ENCODE results near the gene AK4.

Gene AK4

DNA sequence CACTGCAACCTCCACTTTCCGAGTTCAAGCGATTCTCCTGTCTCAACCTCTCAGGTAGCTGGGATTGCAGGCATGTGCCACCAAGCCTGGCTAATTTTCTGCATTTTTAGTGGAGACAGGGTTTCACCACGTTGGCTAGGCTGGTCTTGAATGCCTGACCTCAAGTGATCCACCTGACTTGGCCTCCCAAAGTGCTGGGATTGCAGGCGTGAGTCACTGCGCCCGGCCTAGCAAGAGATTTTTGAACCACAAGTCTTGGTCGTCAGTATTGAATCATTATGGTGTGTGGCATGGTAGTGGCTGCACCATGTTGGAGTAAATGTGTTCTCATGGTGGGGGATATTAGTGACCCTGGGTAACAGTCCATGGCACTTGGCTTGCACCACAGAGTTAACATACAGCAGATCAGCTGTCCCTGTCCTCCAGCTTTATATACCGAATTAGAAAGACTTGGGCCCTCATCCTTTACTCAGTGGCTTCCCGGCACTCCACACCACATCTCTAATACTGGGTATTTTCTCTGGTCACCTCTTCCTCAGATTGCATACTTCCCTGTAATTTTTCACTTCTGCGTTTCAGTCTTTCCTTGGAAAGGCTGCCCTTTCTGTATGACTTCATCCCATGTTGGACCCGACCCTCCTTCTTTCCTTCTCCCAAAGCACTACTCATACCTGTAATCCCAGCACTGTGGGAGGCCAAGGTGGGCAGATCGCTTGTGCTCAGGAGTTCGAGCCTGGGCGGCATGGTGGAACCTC is 25.1 kb downstream of the AK4 start:
- no peak for TF ChIP-seq SIN3A (IDR thresholded peaks at IDR 0.05; ENCODE audit: borderline replicate concordance, insufficient read depth, low read length)
- TF ChIP-seq TAF1 (IDR thresholded peaks at IDR 0.05; ENCODE audit: borderline replicate concordance, insufficient read depth, low read length) = no peak
- TF ChIP-seq POLR2AphosphoS5 (IDR thresholded peaks at IDR 0.05; ENCODE audit: low read depth, low read length) = no peak
- no peak for TF ChIP-seq FOXP2 (optimal IDR thresholded peaks at IDR 0.05; ENCODE audit: borderline replicate concordance, extremely low read depth, extremely low read length, insufficient read depth)

GRCh38 chr1:65174585-65174984 is 26.6 kb downstream of the AK4 start:
- no peak for TF ChIP-seq TAF1 (IDR thresholded peaks at IDR 0.05; ENCODE audit: borderline replicate concordance, insufficient read depth, low read length)
- TF ChIP-seq POLR2AphosphoS5 (IDR thresholded peaks at IDR 0.05; ENCODE audit: low read depth, low read length) = no peak
- no peak for TF ChIP-seq SIN3A (IDR thresholded peaks at IDR 0.05; ENCODE audit: borderline replicate concordance, insufficient read depth, low read length)
- TF ChIP-seq, protein P1, sequence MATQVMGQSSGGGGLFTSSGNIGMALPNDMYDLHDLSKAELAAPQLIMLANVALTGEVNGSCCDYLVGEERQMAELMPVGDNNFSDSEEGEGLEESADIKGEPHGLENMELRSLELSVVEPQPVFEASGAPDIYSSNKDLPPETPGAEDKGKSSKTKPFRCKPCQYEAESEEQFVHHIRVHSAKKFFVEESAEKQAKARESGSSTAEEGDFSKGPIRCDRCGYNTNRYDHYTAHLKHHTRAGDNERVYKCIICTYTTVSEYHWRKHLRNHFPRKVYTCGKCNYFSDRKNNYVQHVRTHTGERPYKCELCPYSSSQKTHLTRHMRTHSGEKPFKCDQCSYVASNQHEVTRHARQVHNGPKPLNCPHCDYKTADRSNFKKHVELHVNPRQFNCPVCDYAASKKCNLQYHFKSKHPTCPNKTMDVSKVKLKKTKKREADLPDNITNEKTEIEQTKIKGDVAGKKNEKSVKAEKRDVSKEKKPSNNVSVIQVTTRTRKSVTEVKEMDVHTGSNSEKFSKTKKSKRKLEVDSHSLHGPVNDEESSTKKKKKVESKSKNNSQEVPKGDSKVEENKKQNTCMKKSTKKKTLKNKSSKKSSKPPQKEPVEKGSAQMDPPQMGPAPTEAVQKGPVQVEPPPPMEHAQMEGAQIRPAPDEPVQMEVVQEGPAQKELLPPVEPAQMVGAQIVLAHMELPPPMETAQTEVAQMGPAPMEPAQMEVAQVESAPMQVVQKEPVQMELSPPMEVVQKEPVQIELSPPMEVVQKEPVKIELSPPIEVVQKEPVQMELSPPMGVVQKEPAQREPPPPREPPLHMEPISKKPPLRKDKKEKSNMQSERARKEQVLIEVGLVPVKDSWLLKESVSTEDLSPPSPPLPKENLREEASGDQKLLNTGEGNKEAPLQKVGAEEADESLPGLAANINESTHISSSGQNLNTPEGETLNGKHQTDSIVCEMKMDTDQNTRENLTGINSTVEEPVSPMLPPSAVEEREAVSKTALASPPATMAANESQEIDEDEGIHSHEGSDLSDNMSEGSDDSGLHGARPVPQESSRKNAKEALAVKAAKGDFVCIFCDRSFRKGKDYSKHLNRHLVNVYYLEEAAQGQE (IDR thresholded peaks at IDR 0.05; ENCODE audit: insufficient read depth in 1 of 2, low read depth in 2 of 2, low read length in 2 of 2) = no peak
- TF ChIP-seq FOXP2 (optimal IDR thresholded peaks at IDR 0.05; ENCODE audit: borderline replicate concordance, extremely low read depth, extremely low read length, insufficient read depth) = no peak

GRCh38 chr1:65175171-65176055 is 27.4 kb downstream of the AK4 start:
- TF ChIP-seq SIN3A (IDR thresholded peaks at IDR 0.05; ENCODE audit: borderline replicate concordance, insufficient read depth, low read length) (no peak), POLR2AphosphoS5 (IDR thresholded peaks at IDR 0.05; ENCODE audit: low read depth, low read length) (no peak), TAF1 (IDR thresholded peaks at IDR 0.05; ENCODE audit: borderline replicate concordance, insufficient read depth, low read length) (no peak), FOXP2 (optimal IDR thresholded peaks at IDR 0.05; ENCODE audit: borderline replicate concordance, extremely low read depth, extremely low read length, insufficient read depth) (no peak)
- TF ChIP-seq, protein P1 (IDR thresholded peaks at IDR 0.05; ENCODE audit: insufficient read depth in 1 of 2, low read depth in 2 of 2, low read length in 2 of 2) = no peak

DNA sequence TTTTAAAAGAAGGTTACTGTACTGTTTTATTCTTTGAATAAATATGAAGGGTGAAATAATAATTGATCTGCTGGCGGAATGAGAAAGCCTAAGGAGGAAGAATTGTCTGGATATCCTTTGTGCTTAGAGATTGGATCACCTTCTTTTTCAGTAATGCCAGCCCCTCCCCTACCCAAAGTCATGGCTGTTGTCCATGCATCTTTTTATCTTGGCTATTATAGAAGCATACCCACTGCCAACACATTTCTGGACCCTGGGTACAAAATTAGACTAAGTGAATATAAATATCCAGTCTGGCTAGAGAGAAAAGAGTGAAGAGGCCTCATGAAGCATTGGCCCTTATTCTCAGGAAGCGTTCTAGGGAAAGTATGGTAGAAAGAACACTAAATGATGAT is 28.1 kb downstream of the AK4 start:
- TF ChIP-seq, protein P1 (IDR thresholded peaks at IDR 0.05; ENCODE audit: insufficient read depth in 1 of 2, low read depth in 2 of 2, low read length in 2 of 2) = no peak
- TF ChIP-seq SIN3A (IDR thresholded peaks at IDR 0.05; ENCODE audit: borderline replicate concordance, insufficient read depth, low read length) (no peak), TAF1 (IDR thresholded peaks at IDR 0.05; ENCODE audit: borderline replicate concordance, insufficient read depth, low read length) (no peak), FOXP2 (optimal IDR thresholded peaks at IDR 0.05; ENCODE audit: borderline replicate concordance, extremely low read depth, extremely low read length, insufficient read depth) (no peak), POLR2AphosphoS5 (IDR thresholded peaks at IDR 0.05; ENCODE audit: low read depth, low read length) (no peak)

DNA sequence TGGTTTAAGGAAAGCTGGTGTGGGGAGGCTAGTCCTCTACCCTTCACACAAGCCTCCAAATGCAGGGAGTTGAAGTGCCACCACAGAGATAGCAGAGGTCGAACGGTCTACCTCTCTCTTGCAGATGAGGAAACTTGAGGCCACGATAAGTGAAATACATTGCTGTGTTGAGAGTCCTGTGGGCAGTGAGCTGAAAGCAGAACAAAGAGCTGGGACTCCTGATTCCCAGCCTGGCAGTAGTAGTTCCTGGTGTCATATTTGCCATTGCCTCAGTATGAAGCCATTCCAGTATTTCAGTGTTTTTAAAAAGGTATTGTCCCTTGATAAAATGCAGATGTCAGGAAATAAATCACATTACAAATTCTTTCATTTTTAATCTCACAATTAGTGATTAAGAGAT is 28.6 kb downstream of the AK4 start:
- TF ChIP-seq TAF1 (IDR thresholded peaks at IDR 0.05; ENCODE audit: borderline replicate concordance, insufficient read depth, low read length) = no peak
- TF ChIP-seq SIN3A (IDR thresholded peaks at IDR 0.05; ENCODE audit: borderline replicate concordance, insufficient read depth, low read length) = no peak
- TF ChIP-seq, protein P1 (IDR thresholded peaks at IDR 0.05; ENCODE audit: insufficient read depth in 1 of 2, low read depth in 2 of 2, low read length in 2 of 2) = no peak
- no peak for TF ChIP-seq FOXP2 (optimal IDR thresholded peaks at IDR 0.05; ENCODE audit: borderline replicate concordance, extremely low read depth, extremely low read length, insufficient read depth)

All from PFSK-1 (cell line).